CD4-positive, alpha-beta T cell treated with Interleukin-15 for 4 hours (primary cell): ENCODE data around the gene AP3D1.
"Not testable (repeated sequence)": the region's sequence is repeated elsewhere in the genome, so short reads cannot be mapped to it uniquely, and the experiment has no call there.

ENCODE experiments used
- DNase-seq: peaks from one replicate; pipeline ENCODE4 v3.0.0-alpha.2; 2020; ENCODE audit warnings: low spot score

Gene AP3D1

DNA sequence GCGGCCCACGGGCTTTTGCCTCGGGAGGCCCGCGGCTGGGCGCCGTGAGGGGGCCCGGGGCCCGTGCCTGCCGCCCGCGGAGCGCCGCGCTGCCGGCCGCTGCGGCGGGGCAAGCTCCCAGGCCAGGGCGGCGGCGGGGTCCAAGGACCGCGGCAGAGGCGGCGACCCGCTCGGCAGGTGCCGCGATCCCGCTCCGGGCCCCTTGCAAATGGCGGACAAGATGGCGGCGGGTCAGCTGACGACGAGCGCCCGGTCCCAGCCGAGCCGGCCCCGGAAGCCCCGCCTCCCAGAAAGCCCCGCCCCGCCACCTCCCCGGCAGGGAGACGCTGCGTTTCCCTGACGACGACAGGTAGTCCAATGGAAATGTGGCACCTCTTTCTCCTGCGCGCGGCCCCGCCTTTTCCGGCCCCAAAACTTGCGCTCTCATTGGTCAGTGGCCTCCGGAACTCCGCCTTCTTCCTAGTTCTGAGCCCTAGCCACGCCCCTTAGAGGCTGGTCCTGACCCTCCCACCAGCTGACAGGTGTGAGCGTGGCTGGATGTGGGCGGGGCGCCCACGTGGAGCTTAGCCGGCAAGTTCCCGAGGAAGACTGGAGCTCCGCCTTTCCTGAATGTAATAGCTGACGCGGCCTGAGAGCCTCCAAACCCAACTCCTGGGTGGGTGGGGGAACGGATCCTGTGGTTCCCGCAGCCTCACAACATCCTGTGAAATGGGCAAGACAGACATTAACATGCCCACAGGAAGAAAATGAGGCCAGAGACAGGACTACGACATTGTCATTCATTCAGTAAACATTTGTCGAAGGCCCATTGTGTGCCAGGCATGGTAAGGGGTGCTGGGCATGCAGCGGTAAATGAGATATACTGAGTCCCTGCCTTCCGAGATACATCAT lies at the start of gene AP3D1:
TSS of gene AP3D1 (minus strand) at position 228 of the 891 bp plus-strand sequence. CDS start 232 bp downstream, outside the sequence.
- peak; percentile 100 for DNase-seq

DNA sequence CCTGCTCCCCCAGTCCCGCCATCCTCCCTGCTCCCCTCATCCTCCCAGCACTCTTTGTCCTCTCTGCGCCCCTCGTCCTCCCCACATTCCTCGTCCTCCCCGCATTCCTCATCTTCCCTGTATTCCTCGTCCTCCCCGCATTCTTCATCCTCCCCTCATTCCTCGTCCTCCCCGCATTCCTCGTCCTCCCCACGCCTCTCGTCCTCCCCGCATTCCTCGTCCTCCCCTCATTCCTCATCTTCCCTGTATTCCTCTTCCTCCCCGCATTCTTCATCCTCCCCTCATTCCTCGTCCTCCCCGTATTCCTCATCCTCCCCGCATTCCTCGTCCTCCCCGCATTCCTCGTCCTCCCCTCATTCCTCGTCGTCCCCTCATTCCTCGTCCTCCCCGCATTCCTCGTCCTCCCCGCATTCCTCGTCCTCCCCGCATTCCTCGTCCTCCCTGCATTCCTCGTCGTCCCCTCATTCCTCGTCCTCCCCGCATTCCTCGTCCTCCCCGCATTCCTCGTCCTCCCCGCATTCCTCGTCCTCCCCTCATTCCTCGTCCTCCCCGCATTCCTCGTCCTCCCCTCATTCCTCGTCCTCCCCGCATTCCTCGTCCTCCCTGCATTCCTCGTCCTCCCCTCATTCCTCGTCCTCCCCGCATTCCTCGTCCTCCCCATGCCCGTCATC lies 49.4 kb upstream of the AP3D1 start:
- not testable (repeated sequence) for DNase-seq

DNA sequence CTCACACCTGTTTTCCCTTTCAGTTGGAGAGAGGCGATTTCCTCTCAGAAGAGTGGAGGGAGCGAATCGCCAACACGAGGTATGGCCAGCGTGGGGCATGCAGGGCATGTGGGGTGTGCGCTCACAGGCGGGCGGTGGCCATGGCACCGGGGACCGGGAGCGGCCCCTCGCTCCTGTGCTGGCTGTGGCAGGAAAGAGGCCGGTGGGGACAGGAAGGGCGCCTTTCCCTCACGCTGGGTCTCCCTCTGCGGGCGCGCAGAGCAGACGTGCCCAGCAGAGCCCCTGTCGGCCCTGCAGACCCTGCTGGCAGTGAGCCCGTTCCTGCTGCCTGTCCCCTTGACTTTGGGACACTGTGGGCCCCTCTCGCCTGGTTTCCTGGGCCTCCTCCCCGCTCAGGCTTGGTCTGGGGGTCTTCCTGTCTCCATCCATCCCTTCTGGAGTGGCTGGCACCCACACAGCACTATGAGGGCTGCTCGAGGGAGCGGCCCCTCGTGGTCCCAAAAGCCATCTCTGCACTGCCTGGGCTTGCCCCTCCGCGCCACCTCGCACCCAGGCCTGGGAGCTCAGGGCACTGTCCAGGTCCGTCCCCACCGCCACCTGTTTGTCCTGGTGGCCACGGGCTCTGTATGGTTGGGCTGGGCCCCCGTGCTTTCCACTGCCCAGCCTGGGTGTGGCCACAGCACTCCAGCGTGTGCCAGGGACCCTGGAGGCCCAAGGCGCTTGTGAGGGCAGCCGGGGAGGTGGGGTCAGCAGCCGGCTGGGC lies 48.7 kb upstream of the AP3D1 start:
- DNase-seq = no peak

DNA sequence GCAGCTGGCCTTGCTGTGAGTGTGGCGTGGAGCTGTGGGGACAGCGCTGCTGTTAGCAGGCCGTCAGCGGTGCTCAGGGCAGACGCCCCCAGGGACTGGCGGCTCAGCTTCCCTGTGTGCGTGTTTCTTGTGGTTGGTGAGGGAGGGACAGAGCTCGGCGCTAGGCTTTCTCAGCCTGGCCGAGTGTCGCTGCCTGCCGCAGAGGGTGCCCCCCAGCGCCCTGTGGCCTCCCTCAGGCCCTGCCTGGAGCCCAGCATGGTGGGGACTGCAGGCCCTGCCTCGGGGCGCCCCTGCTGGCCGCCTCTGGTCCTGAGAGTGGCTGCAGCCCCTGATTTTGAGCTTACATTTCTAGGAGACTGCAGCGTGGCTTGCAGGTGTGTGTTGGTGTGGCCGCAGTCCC lies 47.8 kb upstream of the AP3D1 start:
- DNase-seq = no peak

DNA sequence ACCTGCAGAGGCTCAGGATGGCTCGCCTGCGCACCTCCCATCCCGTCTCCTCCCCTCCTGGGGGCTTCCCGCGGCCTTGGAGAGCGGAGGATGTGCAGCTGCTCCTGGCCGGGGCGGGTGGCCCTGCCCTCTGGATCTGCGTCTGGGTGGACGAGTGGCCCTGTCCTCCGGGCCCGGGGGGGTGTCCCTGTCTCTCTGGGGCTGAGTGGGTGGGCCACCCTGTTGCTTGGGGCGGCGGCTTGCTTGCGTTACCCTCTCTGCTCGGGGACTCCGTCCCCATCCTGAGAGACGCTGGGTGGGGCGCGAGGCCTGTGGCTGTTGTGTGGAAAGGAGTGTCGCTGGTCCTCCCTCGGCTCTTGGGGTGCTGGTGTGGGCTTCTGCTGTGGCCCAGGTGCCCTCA lies 47.0 kb upstream of the AP3D1 start:
- no peak for DNase-seq

DNA sequence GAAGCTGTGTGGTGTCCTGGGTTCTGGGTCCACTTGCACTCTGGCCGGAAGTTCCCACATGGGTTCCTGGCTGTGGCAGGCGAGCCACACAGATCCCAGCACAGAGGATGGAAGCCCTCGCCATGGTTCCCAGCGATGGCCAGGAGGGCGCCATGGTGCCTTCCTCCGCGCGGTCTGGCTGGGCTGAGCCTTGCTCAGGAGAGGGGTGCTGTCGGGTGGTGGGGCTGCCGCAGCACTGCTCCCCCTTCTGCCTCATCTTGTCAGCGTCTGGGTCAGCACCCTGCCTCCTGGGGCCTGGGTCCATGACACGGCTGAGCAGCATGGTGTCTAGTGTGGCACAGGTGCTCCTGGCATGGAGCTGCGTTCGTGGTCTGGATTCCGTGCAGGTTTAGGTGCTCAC lies 45.9 kb upstream of the AP3D1 start:
- DNase-seq = no peak

DNA sequence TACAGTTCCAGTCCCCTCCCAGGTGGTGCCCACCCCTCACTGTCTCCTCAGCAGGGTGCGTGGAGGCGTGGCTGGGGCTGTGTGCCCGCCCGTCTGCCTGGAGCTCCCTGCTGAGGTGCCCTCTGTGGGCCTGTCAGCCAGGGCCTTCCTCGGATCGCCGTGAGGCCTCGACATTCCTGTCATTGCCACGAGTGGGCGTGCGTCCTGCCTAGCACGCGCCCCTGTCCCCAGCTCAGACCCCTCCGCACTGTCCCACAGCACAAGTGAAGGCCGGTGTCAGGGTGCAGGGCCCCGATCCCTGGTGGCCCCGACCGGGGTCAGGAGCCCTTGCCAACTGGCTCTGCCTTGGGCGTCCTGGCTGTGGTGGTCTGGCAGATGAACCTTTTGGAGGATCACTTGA lies 44.5 kb upstream of the AP3D1 start:
- DNase-seq = no peak

DNA sequence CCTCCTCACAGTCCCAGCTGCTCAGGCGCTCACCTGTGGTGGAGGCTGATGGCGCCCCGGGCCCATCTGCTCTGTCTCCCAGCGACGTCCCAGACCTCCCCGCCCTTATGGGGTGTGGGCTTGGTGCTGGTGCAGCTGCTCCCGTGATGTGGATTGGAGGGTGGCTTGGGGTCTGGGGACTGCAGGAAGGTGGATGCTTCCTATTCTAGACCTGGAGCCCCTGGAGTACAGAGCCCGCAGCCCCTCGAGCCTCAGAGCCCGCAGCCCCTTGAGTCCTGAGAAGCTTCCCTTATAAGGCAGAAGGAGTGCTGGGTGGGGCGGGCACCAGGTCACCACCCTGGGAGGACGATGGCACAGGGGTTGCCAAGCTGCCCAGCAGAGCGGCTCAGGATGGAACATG lies 44.0 kb upstream of the AP3D1 start:
- no peak for DNase-seq

DNA sequence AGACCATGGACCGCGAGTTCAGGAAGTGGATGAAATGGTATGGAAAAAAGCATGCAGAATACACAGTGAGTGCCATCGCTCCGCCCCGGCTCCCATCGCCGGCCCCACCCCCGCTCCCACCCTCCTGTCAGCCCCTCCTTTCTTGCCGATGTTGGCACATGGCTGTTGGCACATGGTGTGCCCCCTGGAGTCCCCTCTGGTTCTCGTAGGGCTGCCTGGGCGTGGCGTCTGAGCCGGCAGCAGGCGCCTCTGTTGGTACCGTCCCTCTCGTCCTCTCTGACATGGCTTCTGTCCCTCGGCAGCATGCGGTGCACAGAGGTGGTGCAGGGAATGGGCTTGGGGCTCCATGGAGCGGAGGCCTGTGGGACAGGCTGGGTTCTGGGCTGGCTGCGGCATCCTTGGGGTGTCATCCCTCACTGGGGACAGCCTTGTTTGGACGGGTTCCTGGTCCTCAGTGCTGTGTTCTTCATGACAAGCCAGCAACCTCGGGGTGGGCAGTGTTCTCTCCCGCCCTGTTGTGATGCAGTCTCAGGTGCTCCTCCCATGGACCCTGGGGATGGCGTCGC lies 43.2 kb upstream of the AP3D1 start:
- no peak for DNase-seq

DNA sequence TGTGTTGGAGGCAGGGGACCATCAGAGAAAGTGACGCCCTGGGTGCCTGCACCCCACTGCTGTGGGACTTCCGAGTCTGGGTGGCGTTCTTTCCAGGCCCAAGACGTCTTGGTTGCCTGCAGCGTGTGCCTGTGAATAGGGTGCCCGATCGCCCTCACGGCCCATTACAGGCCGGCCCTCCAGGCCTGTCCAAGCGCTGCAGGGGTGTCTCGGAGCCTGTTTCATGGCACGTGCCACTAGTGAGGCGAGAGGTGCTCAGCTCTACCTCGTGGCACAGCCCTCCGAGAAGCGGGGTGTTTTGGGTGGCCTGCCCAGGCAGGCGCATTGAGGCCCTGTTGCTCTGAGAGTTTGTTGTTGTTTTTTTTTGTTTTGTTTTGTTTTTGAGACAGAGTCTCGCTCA lies 42.4 kb upstream of the AP3D1 start:
- DNase-seq = no peak

DNA sequence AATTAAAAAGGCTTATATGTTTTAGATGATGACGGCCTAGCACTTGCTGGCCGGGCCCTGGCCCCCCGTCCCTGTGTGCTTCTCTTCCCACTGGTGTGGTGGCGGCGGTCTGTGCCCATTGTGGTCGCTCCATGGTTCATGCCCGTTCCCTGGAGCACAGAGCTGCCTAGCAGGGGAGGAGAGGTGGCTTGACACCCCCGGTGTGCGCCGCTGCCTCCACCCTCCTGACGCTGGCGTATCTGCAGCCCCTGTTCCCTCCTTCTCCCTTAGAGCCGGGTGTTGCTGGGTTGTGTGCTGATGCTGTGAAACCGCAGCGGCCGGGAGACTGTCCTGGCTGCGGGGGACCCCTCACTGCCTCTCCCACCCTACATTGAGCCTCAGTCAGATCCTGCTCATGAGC lies 41.5 kb upstream of the AP3D1 start:
- no peak for DNase-seq

DNA sequence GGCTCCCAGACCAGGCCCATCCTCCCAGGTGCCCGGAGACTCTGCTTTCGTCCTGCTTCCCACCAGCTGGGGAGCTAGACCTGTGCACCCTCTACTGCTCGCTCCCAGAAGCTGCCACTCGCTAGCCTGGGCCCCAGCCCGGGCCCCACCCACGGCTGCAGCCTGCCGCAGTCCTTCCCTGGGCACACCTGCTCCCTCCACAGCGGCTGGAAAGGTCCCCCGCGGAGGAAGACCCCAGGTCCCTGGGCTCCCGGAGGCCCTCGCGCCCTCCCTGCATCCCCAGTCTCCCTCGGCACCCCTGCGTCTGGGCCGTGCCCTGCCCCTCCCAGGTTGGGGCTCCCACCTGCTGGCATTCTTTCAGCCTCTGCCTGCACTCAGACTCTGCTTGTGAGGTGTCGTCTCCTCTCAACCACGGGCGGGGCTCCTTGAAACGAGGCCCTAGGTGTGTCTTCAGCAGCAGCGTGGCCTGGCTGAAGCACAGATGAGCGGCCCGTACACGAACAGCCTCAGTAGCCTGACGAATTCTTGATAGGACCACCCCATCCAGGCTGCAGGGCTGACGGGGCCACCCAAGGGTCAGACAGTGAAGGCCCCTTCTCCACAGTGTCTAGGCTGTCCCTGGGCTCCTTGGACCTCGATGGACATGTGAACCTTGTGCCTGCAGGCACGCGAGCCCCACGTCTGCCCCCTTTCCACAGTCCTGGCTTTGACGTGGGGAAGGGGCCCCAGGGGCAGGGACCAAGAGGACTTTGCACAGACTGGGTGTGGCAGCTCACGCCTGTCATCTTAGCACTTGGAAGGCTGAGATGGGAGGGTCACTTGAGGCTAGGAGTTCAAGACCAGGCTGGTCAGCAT lies 40.3 kb upstream of the AP3D1 start:
- DNase-seq = no peak

DNA sequence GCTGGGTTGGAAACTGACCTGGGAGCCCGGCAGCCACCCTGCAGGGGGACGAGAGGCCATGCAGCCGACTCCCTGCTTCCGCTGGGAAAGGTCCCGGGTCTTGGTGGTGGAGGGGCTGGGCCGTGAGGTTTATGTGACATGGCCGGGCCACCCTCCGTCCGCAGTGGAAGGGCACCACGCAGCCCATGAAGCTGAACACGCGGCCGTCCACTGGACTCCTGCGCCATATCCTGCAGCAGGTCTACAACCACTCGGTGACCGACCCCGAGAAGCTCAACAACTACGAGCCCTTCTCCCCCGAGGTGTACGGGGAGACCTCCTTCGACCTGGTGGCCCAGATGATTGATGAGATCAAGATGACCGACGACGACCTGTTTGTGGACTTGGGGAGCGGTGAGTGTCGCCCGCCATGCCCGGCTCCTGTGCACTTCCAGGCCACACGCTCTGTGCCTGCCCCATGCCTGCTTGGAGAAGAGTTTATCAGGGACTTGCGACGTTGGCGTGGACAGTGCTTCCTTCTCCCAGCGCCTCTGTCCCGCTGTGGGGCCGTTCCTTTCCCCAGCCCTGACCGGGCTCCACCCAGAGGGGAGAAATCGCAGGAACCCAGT lies 39.6 kb upstream of the AP3D1 start:
- DNase-seq = no peak

DNA sequence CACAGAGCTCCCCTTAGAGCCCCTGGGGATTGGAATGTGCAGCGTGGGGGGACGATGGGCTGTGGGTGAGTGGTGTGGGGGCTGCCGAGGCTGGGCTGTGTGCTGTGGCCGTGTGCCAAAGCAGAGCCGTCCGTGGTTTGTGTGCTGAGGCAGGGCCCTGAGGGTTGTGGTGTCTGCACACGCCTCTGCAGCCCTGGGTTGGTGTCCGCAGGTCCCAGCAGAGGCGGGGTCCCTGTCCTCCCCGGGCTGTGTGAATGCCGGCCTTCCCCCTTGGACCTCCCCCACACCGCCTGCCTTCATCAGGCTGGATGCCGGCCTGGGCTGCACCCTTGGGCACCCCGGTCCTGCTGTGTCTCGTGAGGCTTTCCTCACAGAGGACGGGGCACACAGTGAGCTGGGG lies 38.5 kb upstream of the AP3D1 start:
- DNase-seq = no peak

DNA sequence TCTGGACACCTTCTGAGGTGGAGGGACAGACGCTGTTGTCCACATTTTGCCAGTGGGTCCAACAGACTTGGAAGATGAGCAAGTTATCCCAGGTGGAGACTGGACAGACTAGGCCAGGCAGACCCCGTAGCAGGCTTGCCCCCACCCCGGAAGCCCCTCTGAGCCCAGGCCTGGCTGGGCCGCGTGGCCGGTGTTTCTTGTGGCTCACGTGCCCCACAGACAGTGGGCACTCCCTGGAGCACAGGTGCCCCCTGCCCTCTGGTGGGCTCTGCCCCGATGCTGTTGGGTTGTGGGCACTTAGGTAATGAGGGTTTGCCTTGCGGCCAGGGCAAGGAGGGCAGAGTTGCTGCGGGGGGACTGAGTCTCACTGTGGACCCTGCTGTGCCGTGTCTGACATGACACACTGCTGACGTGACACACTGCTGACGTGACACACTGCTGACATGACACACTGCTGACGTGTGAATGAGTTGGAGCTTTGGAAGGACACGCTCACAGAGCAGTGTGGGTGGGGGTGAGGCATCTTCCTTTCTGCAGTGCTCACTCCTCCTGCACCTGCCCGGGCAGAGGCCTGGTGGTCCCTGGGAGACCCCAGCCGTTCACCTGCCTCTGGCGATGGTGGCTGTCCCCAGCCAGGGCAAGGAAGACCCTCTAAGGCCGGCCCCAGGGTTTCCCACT lies 37.5 kb upstream of the AP3D1 start:
- no peak for DNase-seq

DNA sequence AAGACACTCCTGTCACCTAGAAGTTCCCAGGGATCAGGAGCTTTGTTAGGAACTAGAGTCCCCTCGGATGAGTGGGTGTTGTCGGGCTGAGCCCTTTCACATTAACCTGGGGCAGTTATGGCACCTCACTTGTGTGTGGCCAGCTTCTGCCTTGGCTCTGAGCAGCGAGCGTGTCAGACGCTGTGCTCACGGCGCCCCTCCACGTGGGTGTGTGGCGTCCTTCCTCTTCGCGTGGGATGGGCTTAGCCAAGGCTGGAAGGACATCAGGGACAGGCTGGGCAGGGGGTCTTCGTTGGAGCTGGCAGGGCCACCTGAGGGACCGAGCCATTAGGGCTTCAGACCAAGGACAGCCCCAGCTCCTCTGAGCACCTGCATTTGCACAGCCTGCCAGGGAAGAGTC lies 35.8 kb upstream of the AP3D1 start:
- DNase-seq = no peak

DNA sequence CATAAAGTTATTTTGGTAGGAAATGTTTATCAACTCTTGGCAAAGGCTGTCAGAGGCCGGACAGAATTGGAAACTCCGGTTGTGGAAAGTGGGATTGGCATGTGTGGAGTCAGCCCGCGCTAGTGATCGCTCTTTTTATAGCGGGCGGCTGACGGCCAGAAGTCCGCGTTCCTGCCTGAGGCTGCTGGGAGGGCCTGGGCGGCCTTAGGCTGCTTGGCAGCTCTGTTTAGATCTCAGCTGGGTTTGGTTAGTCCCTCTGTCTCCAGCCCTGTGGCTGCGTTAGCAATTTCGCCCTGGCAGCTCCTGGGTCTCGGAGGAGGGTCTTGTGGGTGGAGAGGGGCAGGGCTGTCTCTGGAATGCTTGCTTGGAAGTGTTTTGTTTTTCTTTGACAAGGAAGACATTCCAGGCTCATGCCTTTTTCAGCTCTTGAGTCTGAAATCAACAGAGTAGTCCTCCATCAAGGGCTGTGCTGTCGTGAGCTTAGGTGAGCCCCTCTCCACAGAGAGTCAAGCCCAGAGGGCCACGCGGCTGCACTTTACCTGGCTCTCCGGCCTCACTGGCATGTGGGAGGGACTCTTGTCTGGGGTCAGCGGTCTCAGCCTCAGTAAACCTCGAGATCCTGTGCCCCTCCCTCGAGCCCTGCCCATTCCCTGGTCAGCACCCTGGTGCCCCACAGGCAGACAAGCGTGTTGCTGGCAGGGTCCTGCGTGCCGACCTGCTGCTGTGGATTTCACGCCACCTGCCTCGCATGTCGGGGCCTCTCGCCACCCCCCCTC lies 34.9 kb upstream of the AP3D1 start:
- no peak for DNase-seq

DNA sequence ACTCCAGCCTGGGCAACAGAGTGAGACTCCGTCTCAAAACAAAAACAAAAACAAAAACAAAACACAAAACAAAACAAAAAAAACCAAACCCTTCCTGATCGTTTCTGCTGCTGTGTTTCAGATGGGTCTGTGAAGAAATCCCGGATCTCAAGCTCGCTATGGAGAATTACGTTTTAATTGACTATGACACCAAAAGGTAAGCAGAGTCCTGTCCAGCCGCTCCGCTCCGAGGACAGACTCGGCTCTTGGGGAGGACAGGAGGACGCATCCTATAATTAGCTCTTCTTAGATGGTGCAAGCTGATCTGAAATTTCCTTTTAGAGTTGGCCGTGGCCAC lies 34.3 kb upstream of the AP3D1 start:
- DNase-seq = no peak

DNA sequence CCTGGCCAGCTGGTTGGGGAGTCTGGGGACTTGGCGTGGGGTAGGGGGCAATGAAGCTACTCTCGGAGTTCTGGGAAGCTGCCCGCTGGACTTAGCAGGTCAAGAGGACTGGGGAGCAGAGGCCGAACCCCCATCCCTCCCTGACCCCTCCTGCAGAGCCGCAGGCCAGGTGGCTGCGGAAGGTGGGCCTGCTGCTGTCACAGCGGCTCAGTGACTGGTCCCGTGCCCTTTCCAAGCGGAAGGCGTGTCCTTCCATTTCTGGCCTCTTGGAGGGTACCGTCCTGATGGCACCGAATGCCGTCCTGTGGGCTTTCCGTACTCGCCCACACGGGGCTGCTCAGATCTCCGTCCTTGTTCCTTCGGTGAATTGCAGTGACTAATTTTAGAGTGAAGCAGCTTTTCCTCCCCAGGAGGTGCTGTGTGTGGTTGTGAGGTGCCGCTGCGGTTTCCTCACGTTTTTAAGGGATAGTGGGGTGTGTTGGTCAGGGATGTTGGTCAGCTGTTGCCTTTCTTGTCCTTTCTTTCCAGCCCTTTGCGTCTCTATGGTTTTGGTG lies 33.1 kb upstream of the AP3D1 start:
- DNase-seq = no peak

DNA sequence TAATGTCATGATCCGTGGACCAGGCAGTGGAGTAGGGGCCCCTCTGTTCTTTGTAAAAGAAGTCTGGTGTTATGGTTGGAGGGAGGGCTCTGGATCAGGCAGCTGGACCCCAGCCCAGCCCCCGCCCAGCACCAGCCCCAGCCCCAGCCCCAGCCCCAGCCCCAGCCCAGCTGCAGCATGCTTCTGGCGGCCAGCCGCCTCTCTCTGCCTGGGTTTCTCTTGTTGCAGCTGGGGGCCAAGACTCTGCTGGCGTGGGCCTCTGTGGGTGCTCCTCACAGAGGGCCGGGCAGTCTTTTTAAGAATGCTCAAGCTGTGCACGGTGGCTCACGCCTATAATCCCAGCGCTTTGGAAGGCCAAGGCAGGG lies 30.2 kb upstream of the AP3D1 start:
- DNase-seq = no peak
